Thoracic aorta (tissue), 2 donors: ENCODE data around the gene GPATCH4. TPM values are rescaled to one million over a fixed set of nuclear protein-coding genes. Genes with fewer than 3 reads are reported as not detected.

Source experiments
- ATAC-seq: fragments of 150-250 bp; one replicate; pipeline ENCODE4 v1.8.0; 2017; ENCODE audit warnings: low read depth; ENCODE audit not compliant: insufficient number of reproducible peaks, low FRiP score
- DNase-seq: peaks from one replicate; pipeline ENCODE4 v3.0.0-alpha.2; 2020; ENCODE audit warnings: low spot score
- H3K27ac ChIP-seq, 2 donors: fragments of 200-600 bp; sonication (generic); 1 replicate in 1 of 2; 2 replicates in 1 of 2; pipeline ENCODE4 v1.5.1; 2016; ENCODE audit warnings: mild to moderate bottlenecking in 2 of 2, moderate library complexity in 2 of 2
- H3K27me3 ChIP-seq: fragments of 200-600 bp; sonication (generic); replicated peaks from 2 replicates; pipeline ENCODE4 v1.6.0; 2016; ENCODE audit warnings: mild to moderate bottlenecking; ENCODE audit not compliant: insufficient read depth
- H3K36me3 ChIP-seq: fragments of 200-600 bp; sonication (generic); one replicate; pipeline ENCODE4 v1.5.1; 2016
- H3K4me1 ChIP-seq, 2 donors: fragments of 200-600 bp; sonication (generic); 1 replicate in 1 of 2; 2 replicates in 1 of 2; pipeline versions ENCODE4 v1.5.1 to v1.6.0; 2016; ENCODE audit warnings: low read depth in 2 of 2, mild to moderate bottlenecking in 1 of 2; ENCODE audit not compliant: control insufficient read depth in 1 of 2
- H3K4me3 ChIP-seq: fragments of 200-600 bp; sonication (generic); 2 replicates; pipeline ENCODE4 v1.5.1; 2016; ENCODE audit warnings: mild to moderate bottlenecking
- H3K9me3 ChIP-seq: fragments of 200-600 bp; sonication (generic); 2 replicates; pipeline ENCODE4 v1.5.1; 2016
- CTCF ChIP-seq: fragments of 200-600 bp; sonication (generic); IDR thresholded peaks from one replicate; pipeline ENCODE4 v1.5.1; 2019; ENCODE audit warnings: antibody characterized with exemption
- total RNA-seq, 2 donors: library from RNA; depleted of rRNA; stranded (reverse); fragments of >200 nt; gene quantifications; one replicate each; pipeline versions ENCODE4 v1.1.0 to v1.2.3, GENCODE V29; 2016

The GPATCH4 gene
- total RNA-seq, 2 donors from 2014 or later: 8.1 to 69.3 TPM

GRCh38 chr1:156601892-156602291, 613 bp upstream of the GPATCH4 start:
- ATAC-seq (no peak), DNase-seq (no peak)
- peaks cover 7 to 16% of the 10 kb centered on the region in 2 donors for H3K4me1 ChIP-seq
- no peaks in the 10 kb centered on the region for H3K9me3 ChIP-seq
- H3K36me3 ChIP-seq: no peaks in the 10 kb centered on the region
- peak overlapping the region; percentile 44 to 75 for H3K27ac ChIP-seq
- no peaks in the 10 kb centered on the region for H3K27me3 ChIP-seq
- TF ChIP-seq CTCF: no peak
- peak overlapping the region; percentile 74 for H3K4me3 ChIP-seq

- Histone ChIP-seq H3K9me3 (no peaks in the 10 kb centered on the region), H3K4me1 (peaks cover 7 to 16% of the 10 kb centered on the region in 2 donors), H3K27me3 (no peaks in the 10 kb centered on the region), H3K27ac (peak overlapping the region; percentile 44 to 75), H3K4me3 (peak overlapping the region; percentile 74), H3K36me3 (peaks cover 7% of the 10 kb centered on the region)
- DNase-seq (no peak), ATAC-seq (no peak)
- TF ChIP-seq CTCF: no peak
These were observed 552 bp downstream of the GPATCH4 start for GRCh38 chr1:156600733-156601121.

DNA sequence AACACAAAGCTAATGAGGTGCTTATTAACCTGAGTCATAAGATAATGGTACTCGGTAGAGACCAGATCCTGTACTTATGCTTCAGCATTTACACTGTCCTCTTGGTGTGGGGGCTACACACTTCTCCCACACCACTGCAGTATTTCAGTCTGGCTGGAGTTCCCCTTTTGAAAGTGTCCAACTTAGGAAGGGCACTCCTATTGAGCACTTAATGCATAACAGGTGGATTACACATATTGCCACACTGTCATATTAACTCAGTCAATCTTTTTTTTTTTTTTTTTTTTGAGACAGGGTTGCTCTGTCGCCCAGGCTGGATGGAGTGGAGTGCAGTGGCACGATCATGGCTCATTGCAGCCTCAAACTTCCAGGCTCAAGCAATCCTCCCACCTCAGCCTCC, 1.5 kb downstream of the GPATCH4 start:
- peaks cover 7% of the 10 kb centered on the region for H3K36me3 ChIP-seq
- TF ChIP-seq CTCF: no peak
- no peak for ATAC-seq
- no peak overlapping the region for H3K4me3 ChIP-seq
- H3K27me3 ChIP-seq: no peaks in the 10 kb centered on the region
- no peak for DNase-seq
- no peaks in the 10 kb centered on the region for H3K9me3 ChIP-seq
- H3K4me1 ChIP-seq: peaks cover 7 to 16% of the 10 kb centered on the region in 2 donors
- no peak overlapping the region for H3K27ac ChIP-seq

DNA sequence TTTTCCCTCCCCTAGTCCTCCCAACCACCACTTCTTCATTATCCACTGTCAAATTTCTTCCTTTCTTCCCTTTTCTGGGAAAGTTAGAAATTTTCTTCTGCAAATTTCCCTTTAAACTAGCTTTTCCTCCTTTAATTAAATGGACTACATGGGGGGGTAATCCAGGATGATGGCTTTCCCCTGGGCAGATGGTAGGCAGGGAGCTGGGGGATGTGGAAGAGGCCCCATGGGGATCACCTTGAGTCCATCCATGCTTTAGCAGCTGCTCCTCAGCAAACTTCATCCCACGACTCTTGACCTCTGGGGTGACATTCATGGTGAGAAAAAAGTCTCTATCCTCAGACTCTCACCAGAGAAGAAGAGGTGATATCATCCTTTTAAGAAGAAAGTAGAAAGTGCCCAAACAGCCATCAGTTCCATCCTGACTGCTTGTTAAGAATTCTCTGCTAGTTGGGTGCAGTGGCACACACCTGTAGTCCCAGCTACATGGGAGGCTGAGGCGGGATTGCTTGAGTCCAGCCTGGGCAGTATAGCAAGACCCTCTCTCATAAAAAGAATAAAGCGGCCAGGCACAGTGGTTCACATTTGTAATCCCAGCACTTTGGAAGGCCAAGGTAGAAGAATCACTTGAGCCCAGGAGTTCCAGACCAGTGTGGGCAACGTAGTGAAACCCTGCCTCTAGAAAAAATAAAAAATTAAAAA, 2.4 kb downstream of the GPATCH4 start:
- ATAC-seq (no peak), DNase-seq (no peak)
- no peaks in the 10 kb centered on the region for H3K27me3 ChIP-seq
- H3K27ac ChIP-seq: no peak overlapping the region
- H3K9me3 ChIP-seq: no peaks in the 10 kb centered on the region
- no peak for TF ChIP-seq CTCF
- H3K4me3 ChIP-seq: no peak overlapping the region
- H3K4me1 ChIP-seq: peaks cover 7 to 16% of the 10 kb centered on the region in 2 donors
- peaks cover 7% of the 10 kb centered on the region for H3K36me3 ChIP-seq

- TF ChIP-seq CTCF: no peak
- no peak overlapping the region for H3K4me3 ChIP-seq
- DNase-seq (no peak), ATAC-seq (no peak)
- H3K9me3 ChIP-seq: no peaks in the 10 kb centered on the region
- no peaks in the 10 kb centered on the region for H3K27me3 ChIP-seq
- no peak overlapping the region for H3K27ac ChIP-seq
- H3K4me1 ChIP-seq: peaks cover 7 to 16% of the 10 kb centered on the region in 2 donors
- H3K36me3 ChIP-seq: peaks cover 7% of the 10 kb centered on the region
These were observed 3.2 kb downstream of the GPATCH4 start for GRCh38 chr1:156598125-156598524.
